HepG2 (cell line): ENCODE results near the gene MT1A. TPM values are rescaled to one million over a fixed set of nuclear protein-coding genes. Genes with fewer than 3 reads are reported as not detected.

Experiments used
- ETV6 ChIP-seq: sonication (generic); formaldehyde crosslinking; conservative IDR thresholded peaks from 2 replicates; pipeline ENCODE4 v1.4.0; 2020; ENCODE audit warnings: missing genetic modification reagents
- FOSL2 ChIP-seq: sonication (generic); formaldehyde crosslinking; IDR thresholded peaks from 2 replicates; pipeline ENCODE4 v1.4.0; 2020; ENCODE audit warnings: missing genetic modification reagents
- FUBP1 ChIP-seq: sonication (generic); formaldehyde crosslinking; IDR thresholded peaks from 2 replicates; pipeline ENCODE4 v1.5.1; 2020; ENCODE audit warnings: missing genetic modification reagents, mild to moderate bottlenecking, borderline replicate concordance
- GABPB1 ChIP-seq: IDR thresholded peaks from 2 replicates; pipeline ENCODE4 v1.6.1; 2016; ENCODE audit warnings: mild to moderate bottlenecking, missing genetic modification reagents, moderate library complexity, missing compliant biosample characterization
- HNF1A ChIP-seq, 2 experiments: sonication (generic) in 1 of 2; formaldehyde crosslinking in 1 of 2; IDR thresholded peaks; 2 replicates each; pipeline versions ENCODE4 v1.4.0 to v1.6.1; 2016 to 2020; ENCODE audit warnings: borderline replicate concordance in 1 of 2, low read depth in 1 of 2, mild to moderate bottlenecking in 1 of 2, missing genetic modification reagents in 1 of 2
- MTF1 ChIP-seq: sonication (generic); formaldehyde crosslinking; IDR thresholded peaks from 2 replicates; pipeline ENCODE4 v1.5.0; 2020; ENCODE audit warnings: missing genetic modification reagents
- MYC ChIP-seq: sonication (generic); formaldehyde crosslinking; IDR thresholded peaks from 2 replicates; pipeline ENCODE4 v1.9.0; 2021; ENCODE audit warnings: missing genetic modification reagents, borderline replicate concordance
- NFYC ChIP-seq: IDR thresholded peaks from 2 replicates; pipeline ENCODE4 v1.6.1; 2016; ENCODE audit warnings: missing genetic modification reagents, missing compliant biosample characterization
- REPIN1 ChIP-seq: sonication (generic); formaldehyde crosslinking; IDR thresholded peaks from 2 replicates; pipeline ENCODE4 v1.8.0; 2022; ENCODE audit warnings: missing genetic modification reagents, low read depth, mild to moderate bottlenecking, borderline replicate concordance
- SMYD3 ChIP-seq: sonication (generic); formaldehyde crosslinking; IDR thresholded peaks from 2 replicates; pipeline ENCODE4 v1.8.1; 2023; ENCODE audit warnings: mild to moderate bottlenecking, missing genetic modification reagents
- STAT5B ChIP-seq: sonication (generic); formaldehyde crosslinking; IDR thresholded peaks from 2 replicates; pipeline ENCODE4 v1.4.0; 2020; ENCODE audit warnings: missing genetic modification reagents
- ZFP82 ChIP-seq: sonication (generic); formaldehyde crosslinking; IDR thresholded peaks from 2 replicates; pipeline ENCODE4 v1.5.1; 2020; ENCODE audit warnings: mild to moderate bottlenecking, missing genetic modification reagents, borderline replicate concordance
- ZMAT3 ChIP-seq: sonication (generic); formaldehyde crosslinking; conservative IDR thresholded peaks from 2 replicates; pipeline ENCODE4 v1.7.0; 2021; ENCODE audit warnings: missing genetic modification reagents
- ZSCAN25 ChIP-seq: sonication (generic); formaldehyde crosslinking; IDR thresholded peaks from 2 replicates; pipeline ENCODE4 v1.8.0; 2022; ENCODE audit warnings: mild to moderate bottlenecking, missing genetic modification reagents
- polyA plus RNA-seq, 8 experiments: library from polyadenylated mRNA; depleted of rRNA in 3 of 8; stranded (reverse) in 7 of 8; unstranded in 1 of 8; fragments of >200 nt; fragmentation: Illumina TruSeq in 4 of 8; extraction: Trizol in 4 of 8; gene quantifications; 2 replicates each; pipeline versions ENCODE4 v1.2.1 to v1.2.3, GENCODE V29; 2011 to 2016; ENCODE audit warnings: low read depth in 4 of 8, missing spikeins in 1 of 8, mixed read lengths in 1 of 8; ENCODE audit not compliant: insufficient read depth in 1 of 8
- total RNA-seq, 5 experiments: library from RNA; depleted of rRNA; stranded (reverse); fragments of >200 nt; fragmentation: Illumina TruSeq; extraction: Trizol; gene quantifications; 2 replicates each; pipeline ENCODE4 v1.2.3, GENCODE V29; 2016; ENCODE audit warnings: low read depth in 1 of 5
- TF ChIP-seq, protein P1 (sequence below): sonication (generic); formaldehyde crosslinking; IDR thresholded peaks from 2 replicates; pipeline ENCODE4 v1.4.0; 2020; ENCODE audit warnings: missing genetic modification reagents
- TF ChIP-seq, protein P2 (sequence below): sonication (generic); formaldehyde crosslinking; IDR thresholded peaks from 2 replicates; pipeline ENCODE4 v1.9.0; 2021; ENCODE audit warnings: missing genetic modification reagents, mild to moderate bottlenecking, borderline replicate concordance
- TF ChIP-seq, protein P3 (sequence below): IDR thresholded peaks from 2 replicates; pipeline ENCODE4 v1.6.1; 2016; ENCODE audit warnings: low read depth

The MT1A gene
- total and polyA plus RNA-seq, 2 of the 13 experiments (the other 11 are each of a cell fraction or from before 2014, with no cell fraction given) = 8.3 to 10.4 TPM

DNA sequence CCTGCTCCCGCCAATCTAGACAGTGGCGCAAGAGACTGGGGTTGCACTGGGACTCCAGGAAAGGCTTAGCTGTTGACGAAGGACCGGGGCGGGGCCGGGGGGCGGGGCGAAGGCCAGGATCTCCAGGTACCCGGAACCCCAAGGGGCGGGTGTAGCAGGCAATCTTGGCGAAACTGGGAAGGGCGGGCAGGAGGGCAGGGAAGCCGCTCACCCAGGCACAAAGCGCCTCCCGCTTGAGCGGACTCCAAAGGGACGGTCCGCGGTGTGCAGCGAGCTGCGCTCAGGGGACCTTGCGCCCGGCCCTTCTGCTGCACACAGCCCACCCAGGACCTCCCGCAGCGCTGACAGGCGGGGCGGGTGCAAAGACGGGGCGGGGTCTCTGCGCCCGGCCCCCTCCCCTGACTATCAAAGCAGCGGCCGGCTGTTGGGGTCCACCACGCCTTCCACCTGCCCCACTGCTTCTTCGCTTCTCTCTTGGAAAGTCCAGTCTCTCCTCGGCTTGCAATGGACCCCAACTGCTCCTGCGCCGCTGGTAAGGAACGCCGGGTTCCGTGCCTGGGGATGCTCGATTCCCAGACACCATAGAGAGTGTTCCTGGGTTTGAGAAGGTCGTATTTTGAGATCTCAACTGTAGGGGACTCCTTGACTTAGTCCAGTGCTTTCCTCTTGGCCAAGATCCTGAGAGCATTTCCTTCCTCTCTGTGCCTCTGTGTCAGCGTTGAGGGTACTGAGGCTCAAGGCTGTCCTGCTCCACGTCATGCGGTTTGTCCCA lies 19.3 kb downstream of the MT1A start, which contains the start of gene MT1F (continued):
- TF ChIP-seq FOSL2 (CRISPR knock-in tag) (no peak), GABPB1 (CRISPR knock-in tag) (peak; percentile 69; the same call in 1 of the 2 replicates), ZSCAN25 (no peak), ETV6 (0 out of 2 replicates have a peak, but pooled peaks have one; percentile 25), SMYD3 (CRISPR knock-in tag) (no peak), MYC (CRISPR knock-in tag) (peak; percentile 14), ZMAT3 (CRISPR knock-in tag) (peak; percentile 70; the same call in 1 of the 2 replicates), NFYC (0 out of 2 replicates have a peak, but pooled peaks have one; percentile 16), REPIN1 (CRISPR knock-in tag) (peak; percentile 88; the same call in 1 of the 2 replicates), FUBP1 (CRISPR knock-in tag) (no peak), MTF1 (CRISPR knock-in tag) (peak; percentile 99), STAT5B (no peak), HNF1A (IDR thresholded peaks at IDR 0.05; ENCODE audit: low read depth) (no peak), HNF1A (CRISPR knock-in tag; IDR thresholded peaks at IDR 0.05; ENCODE audit: borderline replicate concordance) (no peak), ZFP82 (CRISPR knock-in tag) (no peak)
- TF ChIP-seq, protein P1, sequence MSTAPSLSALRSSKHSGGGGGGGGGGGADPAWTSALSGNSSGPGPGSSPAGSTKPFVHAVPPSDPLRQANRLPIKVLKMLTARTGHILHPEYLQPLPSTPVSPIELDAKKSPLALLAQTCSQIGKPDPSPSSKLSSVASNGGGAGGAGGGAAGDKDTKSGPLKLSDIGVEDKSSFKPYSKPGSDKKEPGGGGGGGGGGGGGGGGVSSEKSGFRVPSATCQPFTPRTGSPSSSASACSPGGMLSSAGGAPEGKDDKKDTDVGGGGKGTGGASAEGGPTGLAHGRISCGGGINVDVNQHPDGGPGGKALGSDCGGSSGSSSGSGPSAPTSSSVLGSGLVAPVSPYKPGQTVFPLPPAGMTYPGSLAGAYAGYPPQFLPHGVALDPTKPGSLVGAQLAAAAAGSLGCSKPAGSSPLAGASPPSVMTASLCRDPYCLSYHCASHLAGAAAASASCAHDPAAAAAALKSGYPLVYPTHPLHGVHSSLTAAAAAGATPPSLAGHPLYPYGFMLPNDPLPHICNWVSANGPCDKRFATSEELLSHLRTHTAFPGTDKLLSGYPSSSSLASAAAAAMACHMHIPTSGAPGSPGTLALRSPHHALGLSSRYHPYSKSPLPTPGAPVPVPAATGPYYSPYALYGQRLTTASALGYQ (CRISPR knock-in tag) = no peak
- TF ChIP-seq, protein P2, sequence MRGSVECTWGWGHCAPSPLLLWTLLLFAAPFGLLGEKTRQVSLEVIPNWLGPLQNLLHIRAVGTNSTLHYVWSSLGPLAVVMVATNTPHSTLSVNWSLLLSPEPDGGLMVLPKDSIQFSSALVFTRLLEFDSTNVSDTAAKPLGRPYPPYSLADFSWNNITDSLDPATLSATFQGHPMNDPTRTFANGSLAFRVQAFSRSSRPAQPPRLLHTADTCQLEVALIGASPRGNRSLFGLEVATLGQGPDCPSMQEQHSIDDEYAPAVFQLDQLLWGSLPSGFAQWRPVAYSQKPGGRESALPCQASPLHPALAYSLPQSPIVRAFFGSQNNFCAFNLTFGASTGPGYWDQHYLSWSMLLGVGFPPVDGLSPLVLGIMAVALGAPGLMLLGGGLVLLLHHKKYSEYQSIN (CRISPR knock-in tag) = no peak
- TF ChIP-seq, protein P3, sequence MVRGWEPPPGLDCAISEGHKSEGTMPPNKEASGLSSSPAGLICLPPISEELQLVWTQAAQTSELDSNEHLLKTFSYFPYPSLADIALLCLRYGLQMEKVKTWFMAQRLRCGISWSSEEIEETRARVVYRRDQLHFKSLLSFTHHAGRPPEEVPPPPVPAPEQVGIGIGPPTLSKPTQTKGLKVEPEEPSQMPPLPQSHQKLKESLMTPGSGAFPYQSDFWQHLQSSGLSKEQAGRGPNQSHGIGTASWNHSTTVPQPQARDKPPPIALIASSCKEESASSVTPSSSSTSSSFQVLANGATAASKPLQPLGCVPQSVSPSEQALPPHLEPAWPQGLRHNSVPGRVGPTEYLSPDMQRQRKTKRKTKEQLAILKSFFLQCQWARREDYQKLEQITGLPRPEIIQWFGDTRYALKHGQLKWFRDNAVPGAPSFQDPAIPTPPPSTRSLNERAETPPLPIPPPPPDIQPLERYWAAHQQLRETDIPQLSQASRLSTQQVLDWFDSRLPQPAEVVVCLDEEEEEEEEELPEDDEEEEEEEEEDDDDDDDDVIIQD (CRISPR knock-in tag) = no peak
